HG02840 (cell line): ENCODE data around the gene KLHL21.
"Not testable (repeated sequence)": the region's sequence is repeated elsewhere in the genome, so short reads cannot be mapped to it uniquely, and the experiment has no call there.

Source experiments
- ATAC-seq: cut with Tn5 transposase; IDR thresholded peaks from one replicate; pipeline ENCODE4 v1.9.1; 2021; ENCODE audit warnings: mild to moderate bottlenecking, moderate library complexity, moderate number of reproducible peaks; ENCODE audit not compliant: unreplicated experiment, low FRiP score

Gene KLHL21, protein sequence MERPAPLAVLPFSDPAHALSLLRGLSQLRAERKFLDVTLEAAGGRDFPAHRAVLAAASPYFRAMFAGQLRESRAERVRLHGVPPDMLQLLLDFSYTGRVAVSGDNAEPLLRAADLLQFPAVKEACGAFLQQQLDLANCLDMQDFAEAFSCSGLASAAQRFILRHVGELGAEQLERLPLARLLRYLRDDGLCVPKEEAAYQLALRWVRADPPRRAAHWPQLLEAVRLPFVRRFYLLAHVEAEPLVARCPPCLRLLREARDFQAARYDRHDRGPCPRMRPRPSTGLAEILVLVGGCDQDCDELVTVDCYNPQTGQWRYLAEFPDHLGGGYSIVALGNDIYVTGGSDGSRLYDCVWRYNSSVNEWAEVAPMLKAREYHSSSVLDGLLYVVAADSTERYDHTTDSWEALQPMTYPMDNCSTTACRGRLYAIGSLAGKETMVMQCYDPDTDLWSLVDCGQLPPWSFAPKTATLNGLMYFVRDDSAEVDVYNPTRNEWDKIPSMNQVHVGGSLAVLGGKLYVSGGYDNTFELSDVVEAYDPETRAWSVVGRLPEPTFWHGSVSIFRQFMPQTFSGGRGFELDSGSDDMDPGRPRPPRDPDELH

DNA sequence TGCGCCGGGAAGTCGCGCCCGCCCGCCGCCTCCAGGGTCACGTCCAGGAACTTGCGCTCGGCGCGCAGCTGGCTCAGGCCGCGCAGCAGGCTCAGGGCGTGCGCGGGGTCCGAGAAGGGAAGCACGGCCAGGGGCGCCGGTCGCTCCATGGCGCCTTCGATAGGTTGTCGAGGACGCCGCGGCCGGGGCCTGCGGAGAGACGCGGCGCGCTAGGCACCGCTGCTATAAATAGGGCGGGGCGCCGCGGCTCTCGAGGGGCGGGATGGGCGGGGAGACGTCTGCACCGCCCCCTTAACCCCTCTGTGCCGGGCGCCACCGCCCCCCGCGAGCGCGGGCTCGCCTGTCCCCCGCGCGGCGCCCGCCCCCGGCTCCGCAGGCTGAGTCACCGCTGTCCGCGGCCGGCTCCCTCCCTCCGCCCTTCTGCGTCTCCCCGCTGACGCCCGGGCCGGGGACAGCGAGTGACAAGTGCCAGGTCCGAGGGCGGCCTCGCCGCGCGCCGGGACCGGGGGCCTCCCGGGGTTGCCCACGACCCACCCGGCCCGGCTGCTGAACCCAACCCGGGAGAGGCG lies at the start of gene KLHL21:
TSS of gene KLHL21 (minus strand) at position 201 of the 569 bp plus-strand sequence. CDS start at position 149, 52 bp downstream.
- ATAC-seq = peak; percentile 47

DNA sequence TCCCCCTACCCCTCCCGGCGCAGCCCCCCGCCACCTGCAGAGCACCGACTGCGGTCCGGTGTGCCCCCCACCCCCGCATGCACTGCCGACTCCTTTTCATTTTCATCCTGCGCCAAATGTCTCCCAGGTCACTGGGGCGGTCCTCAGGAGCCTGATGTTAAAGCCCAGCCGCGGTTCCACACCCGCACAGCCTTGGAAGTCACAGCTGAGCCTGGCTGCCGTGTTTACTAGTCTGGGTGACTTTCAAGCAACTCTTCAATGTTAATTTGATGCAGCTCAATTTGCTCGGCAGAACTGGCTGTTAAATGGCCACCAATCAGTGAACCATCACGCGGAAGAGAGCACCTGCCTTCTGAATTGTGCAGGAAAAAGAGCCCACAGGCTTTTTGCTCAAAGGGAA lies 49.2 kb upstream of the KLHL21 start:
- no peak for ATAC-seq

DNA sequence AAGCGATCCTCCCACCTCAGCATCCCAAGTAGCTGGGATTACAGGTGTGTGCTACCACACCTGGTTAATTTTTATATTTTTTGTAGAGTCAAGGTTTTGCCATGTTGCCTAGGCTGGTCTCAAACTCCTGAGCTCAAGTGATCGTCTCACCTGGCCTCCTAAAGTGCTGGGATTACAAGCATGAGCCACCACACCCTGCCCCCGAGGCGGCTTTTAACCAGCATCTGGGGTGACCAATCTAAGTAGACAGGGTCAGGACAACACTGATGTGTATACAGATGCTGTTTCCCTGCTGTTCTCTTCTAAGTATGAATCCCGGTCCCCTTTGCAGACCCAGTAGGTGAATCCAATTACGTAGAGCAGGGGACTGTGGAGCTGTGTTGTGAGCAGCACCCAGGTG lies 45.9 kb upstream of the KLHL21 start:
- no peak for ATAC-seq

DNA sequence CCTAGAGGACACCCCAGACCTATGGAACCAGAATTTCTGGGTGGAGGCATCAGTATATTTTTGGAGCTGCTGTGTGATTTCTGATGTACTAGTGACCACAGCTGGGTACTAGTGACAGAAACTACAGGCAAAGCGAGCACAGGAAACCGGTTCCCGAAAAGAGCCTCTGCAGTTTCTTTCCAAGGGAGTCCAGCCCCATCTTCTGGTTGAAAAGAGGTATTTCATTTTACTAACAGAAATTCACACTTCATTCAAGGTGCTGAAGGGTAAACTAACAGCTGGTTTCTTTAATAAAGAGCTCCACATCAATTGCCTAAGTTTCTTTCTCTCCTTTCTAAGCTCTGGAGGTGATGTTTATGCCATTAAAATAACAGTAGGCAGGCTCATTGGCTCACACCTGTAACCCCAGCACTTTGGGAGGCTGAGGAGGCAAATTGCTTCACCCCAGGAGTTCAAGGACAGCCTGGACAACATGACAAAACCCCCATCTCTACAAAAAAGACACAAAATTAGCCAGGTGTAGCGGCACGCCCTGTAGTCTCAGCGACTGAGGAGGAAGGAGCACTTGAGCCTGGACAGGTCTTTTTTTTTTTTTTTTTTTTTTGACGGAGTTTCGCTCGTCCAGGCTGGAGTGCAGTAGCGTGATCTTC lies 44.0 kb upstream of the KLHL21 start:
- no peak for ATAC-seq

DNA sequence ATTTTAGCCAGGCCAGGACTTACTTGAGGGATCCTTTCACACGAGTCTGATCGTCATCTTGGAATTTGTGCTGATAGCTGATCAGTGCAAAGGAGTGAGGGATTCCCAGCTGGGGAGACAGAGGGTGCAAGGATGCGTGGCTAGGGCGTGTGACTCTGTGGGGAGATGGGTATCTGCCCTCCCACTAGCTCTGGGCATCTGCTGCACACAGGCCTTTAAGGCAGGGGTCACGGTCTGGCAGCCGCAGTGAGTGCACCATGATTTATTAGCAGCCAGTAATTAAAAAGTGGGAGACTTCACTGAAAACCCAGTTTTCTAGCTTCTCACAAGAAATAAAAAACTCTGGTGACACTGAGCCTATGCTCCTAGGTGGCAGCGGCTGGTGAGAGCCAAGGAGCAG lies 42.3 kb upstream of the KLHL21 start:
- no peak for ATAC-seq

DNA sequence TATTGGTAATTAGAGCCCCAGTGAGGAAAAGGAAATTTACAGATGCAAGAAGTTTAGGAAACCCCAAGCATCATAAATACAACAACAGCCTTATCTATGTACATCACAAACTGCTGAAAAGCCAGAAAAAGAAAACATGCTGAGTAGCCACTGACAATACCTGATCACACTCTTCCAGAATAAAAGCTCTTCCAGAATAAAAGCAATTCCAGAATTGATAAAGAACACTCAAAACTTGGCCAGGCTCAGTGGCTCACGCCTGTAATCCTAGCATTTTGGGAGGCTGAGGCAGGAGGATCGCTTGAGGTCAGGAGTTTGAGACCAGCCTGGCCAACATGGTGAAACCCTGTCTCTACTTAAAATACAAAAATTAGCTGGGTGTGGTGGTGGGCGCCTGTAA lies 38.2 kb upstream of the KLHL21 start:
- not testable (repeated sequence) for ATAC-seq

DNA sequence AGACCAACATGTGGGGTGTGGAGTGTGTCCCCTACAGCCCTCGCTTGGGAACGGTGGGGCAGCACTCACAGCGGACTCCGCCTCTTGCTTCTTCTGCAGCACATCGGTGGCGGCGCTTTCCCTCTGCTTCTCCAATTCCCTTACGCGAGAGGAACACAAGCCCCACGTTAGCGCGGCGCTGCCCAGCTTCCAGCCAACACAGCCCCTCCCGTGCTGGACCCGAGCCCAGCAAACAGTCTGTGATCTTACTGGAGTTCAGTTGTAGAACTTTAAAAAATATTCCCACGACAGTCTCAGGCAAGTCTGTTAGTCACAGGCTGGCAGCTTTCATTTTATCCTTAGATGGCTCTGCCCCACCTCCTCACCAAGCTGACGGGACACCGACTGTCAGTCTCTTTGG lies 35.6 kb upstream of the KLHL21 start:
- ATAC-seq = no peak

DNA sequence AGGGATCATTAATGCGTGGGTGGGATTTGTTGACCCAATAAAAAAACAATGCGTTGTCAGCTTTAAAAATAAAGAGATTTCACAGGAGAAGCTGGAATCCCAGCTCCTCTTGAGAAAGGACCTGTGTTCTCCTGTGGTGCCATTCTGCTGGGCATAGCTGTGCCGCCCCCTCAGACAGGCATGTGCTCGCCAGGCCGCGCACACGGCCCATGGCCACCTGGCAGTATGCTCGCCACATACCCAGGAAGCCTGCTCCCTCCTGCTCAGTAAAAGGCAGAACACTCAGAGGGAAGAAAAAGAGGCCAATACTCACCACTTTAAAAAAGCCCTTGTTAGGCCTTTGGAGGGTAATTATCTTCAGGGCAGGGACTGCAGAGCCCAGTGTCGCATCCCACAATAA lies 35.1 kb upstream of the KLHL21 start:
- ATAC-seq = no peak

DNA sequence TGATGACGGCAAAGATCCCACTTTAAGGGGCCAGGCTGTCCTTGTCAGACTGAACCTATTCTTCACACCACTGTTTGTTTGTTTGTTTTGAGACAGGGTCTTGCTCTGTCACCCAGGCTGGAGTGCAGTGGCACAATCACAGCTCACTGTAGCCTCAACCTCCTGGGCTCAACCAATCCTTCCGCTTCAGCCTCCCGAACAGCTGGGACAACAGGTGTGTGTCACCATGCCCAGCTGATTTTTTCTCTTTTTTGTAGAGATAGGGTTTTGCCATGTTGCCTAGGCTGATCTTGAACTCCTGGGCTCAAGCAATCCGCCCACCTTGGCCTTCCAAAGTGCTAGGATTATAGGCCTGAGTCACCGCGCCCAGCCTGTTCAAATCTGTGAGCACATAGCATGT lies 34.1 kb upstream of the KLHL21 start:
- ATAC-seq = not testable (repeated sequence)

DNA sequence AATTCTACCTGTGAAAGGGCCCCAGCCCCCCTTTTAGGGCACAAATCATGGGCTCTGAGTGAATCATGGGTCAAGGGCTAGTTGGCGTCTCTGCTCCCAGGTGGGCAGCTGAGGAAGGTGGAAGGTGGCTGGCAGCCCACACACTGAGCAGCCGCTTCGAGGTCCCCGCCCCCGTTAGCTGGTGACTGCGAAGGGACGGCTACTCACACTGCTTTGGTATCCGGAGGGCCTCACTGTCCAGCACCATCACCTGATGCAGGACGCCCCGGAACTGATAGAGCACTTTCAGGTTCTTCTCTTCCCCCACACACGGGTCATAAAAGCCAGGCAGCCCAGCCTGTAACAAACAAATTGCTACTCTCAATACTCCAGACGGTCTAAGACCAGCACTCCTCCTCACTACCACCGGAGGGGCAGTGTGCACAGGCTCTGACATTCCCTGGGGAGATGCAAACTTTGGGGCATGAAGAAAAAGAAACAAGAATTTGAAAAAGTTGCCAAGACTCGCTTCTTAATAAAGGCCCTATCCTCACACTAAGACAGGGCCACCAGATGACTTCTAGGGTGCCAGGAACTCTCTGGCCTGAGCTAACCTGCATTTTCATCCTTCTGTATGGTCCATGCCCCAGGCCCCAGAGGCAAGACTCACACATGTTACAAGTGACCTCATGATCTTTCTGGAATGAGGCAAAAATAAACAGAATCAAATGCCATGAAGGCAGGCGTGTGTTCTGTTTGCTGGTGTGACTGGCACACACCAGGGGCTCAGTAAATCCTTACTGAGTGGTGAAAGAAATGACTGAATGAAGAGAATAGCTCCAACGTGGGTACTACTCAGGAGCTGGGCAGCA lies 33.5 kb upstream of the KLHL21 start:
- no peak for ATAC-seq

DNA sequence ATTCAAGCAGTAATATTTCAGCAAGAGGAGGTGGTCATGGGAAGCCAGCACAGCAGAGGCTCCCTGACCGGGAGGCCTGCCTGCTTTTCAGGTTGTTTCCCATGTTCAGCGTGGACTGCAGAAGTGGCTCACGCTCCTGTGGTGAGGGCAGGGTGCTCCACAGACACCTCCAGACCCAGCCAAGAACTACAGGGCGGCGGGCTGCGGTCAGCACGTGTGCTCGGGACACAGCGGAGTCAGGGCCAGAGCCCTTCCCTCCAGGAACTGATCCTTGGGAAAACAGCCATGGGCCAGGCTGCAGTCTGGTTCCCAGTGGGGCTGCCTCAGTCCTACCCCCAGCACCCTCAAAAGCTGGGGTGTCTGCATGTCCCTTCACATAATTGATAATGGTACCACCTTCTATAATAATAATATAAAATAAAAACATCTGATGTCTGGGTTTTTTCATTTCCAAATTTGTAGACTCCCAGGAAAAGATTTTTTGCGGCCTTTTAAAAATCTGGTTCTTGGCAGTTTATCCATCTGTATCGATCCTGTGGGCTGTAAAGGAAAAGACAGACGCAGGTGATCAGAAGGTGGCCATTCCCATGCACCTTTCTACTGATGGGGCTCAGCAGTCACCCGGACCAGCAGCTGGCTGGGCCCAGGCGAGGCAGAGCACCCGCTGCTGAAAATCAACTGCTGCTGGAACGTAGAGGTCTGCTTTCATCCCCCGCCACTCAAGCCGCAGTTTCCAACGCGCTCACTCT lies 32.7 kb upstream of the KLHL21 start:
- no peak for ATAC-seq

DNA sequence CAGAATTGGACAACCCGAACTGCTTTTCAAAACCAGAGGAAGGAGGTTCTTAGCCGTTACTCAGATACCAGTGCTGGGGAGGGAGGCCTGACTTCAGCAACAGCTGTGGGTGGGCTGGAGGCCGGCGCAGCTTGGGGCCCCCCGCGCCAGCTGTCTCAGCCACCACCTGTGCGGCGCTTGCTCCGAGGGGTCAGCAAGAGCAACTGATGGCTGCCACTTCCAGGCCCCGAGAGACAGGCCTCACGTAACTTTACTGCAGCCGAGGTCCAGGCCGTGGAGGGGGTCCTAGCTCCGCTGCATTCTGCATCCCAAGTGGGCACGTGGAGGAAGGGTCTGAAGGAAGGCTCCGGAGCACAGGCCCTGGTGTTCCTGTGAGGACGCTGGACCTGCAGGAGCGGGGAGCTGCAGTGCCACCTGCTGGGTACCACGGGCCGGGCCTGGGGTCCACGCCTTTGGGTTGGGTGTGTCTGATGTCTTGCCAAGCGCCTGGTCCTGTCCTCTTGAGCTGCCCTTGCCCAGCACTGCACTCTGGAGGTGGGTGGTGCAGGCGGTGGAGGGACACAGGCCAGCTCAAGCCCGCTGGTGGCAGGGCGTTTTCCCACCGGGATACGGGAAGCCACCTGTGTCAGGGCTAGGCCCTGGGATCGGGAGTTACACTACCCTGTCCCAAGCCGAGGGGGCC lies 31.8 kb upstream of the KLHL21 start:
- no peak for ATAC-seq

DNA sequence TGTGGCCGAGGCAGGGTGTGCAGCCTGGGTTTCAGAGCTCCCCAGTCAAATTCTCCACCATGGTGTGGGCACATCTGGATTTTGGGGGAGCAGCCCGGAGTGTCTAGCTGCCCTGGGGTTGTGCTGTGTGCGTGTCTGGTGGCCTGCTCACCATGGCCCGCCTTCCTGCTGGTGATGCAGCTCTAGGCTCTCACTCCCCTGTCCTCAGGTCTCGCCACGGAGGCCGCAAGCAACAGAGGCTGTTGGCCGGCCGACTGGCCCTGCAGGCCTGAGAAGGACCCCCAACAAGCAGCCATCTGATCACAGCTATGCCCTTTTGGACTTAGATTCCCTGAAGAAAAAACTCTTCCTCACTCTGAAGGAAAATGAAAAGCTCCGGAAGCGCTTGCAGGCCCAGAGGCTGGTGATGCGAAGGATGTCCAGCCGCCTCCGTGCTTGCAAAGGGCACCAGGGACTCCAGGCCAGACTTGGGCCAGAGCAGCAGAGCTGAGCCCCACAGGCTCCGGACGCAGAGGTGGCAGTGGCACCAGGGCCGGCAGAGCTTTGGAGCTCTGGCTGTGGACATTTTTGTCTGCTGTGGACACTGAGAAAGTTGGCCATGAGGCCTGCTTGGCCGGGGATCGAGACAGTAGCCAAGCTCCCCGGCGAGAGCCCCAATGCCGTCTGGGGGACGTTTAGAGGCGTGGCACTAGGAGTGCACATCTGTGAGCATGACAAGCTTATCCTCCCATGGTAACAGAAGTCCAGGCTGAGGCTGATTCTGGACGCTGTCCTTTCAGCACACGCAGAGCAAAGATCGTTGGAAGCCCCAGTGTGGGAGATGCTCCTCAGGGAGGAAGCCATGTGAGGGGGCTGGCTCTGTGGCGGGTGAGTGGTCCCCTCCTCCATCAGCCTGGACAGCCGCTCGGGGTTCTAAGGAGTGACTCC lies 30.2 kb upstream of the KLHL21 start:
- ATAC-seq = no peak

DNA sequence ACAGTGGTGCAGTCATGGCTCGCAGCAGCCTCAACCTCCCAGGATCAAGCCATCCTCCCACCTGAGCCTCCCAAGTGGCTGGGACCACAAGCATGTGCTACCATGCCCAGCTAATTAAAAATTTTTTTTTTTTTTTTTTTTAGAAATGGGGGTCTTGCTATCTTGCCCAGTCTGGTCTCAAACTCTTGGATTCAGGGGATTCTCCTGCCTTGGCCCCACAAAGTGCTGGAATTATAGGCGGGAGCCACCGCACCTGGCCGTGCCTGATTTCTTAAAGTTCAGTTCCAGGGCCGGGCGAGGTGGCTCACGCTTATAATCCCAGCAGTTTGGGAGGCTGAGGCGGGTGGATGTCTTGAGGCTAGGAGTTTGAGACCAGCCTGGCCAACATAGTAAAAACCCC lies 28.4 kb upstream of the KLHL21 start:
- ATAC-seq = no peak

DNA sequence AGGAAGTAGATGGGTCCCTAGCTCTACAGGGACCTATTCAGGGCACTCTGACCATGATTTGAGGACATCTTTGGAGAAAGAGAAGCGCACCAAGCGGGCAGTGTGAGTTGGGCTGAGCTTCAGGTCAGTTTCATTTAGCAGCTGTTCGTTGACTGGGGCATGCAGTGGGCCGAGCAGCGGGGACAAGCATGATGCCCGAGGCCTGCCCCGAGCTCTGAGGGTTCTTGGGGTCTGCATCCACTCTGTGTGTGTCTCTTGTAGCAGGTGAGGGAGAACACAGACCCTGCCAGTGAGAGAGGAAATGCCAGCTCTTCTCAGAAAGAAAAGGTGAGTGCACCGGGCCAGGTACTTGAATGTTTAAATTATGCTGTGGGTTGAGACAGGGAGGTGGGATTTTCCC lies 27.4 kb upstream of the KLHL21 start:
- no peak for ATAC-seq

DNA sequence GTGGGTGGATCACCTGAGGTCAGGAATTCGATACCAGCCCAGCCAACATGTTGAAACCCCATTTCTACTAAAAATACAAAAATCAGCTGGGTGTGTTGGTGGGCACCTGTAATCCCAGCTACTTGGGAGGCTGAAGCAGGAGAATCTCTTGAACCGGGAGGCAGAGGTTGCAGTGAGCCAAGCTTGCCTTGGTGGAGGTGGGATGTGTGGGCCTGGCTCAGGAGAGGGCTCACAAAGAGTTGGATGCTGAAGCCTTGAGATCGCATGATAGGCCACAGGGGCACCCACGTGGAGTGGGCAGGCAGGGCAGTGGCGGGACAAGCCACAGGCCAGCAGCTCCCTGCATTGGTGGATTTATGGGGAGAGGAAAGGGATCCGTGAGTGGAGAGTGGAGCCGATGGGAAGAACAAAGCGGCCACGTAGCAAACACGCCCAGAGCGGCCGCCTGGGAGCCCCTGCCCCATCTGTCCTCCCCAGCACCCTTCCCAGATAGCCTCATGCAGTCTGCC lies 26.4 kb upstream of the KLHL21 start:
- ATAC-seq = no peak

DNA sequence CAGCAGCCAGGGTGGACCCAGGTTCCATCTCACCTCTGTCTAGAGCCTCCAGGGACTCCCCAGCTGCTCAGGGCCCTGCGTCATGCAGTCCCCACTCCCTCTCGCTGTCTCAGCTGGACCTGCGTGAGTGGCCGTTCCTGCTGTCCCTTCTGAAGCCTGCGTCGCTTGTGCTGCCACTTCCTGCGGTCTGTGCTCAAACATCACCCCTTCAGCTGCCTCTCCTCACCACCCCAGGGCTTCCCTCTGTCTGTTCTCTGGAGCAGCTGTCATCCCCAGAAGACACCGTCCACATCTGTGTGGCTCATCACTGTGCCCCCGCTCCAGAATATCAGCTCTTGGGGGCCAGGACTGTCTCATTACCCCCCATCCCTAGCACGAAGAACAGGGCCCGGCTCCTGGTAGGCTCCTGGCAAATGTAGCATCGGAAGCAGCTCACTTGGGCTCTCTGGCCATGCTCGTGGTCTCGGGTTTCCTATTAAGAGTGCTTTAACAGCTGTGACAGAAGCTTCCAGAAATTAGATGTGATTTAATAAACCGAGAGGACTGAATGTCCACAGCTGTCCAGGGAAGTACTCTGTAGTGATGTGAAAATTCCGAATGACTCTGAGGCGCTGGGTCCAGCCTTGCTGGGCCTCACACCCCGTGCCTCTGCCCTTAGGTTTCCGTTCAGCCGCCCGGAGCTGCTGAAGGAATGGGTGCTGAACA lies 25.3 kb upstream of the KLHL21 start:
- ATAC-seq = no peak
